Heart right ventricle (tissue), 16 donors: Measurements from ENCODE around the gene BUB1B. TPM values are rescaled to one million over a fixed set of nuclear protein-coding genes. Genes with fewer than 3 reads are reported as not detected.

Source experiments
- ATAC-seq, 8 donors: fragments of 200-7000 bp; cut with Tn5 transposase; one replicate each; pipeline ENCODE4 v1.9.1; 2020; ENCODE audit warnings: mild to moderate bottlenecking in 8 of 8, moderate library complexity in 8 of 8, moderate number of reproducible peaks in 1 of 8
- DNase-seq, 2 donors: peaks; one replicate each; pipeline ENCODE4 v3.0.0-alpha.2; 2020
- H3K27ac ChIP-seq, 10 donors: fragments of 200-600 bp; sonication (generic) in 2 of 10; one replicate each; pipeline versions ENCODE4 v1.5.0 to v1.8.0; 2020 to 2022; ENCODE audit warnings: mild to moderate bottlenecking in 3 of 10
- H3K27me3 ChIP-seq, 7 donors: fragments of 200-600 bp; one replicate each; pipeline ENCODE4 v1.8.0; 2021 to 2022; ENCODE audit warnings: mild to moderate bottlenecking in 2 of 7
- H3K36me3 ChIP-seq, 9 donors: fragments of 200-600 bp; sonication (generic) in 1 of 9; one replicate each; pipeline versions ENCODE4 v1.5.0 to v1.8.0; 2020 to 2022; ENCODE audit warnings: mild to moderate bottlenecking in 2 of 9
- H3K4me1 ChIP-seq, 9 donors: fragments of 200-600 bp; sonication (generic) in 1 of 9; one replicate each; pipeline versions ENCODE4 v1.5.0 to v1.8.0; 2020 to 2022; ENCODE audit warnings: mild to moderate bottlenecking in 4 of 9
- H3K4me3 ChIP-seq, 10 donors: fragments of 200-600 bp; sonication (generic) in 2 of 10; one replicate each; pipeline versions ENCODE4 v1.5.0 to v1.8.0; 2020 to 2022; ENCODE audit warnings: mild to moderate bottlenecking in 7 of 10, moderate library complexity in 2 of 10
- H3K9me3 ChIP-seq, 11 donors: fragments of 200-600 bp in 10 of 11; sonication (generic) in 2 of 11; one replicate each; pipeline versions ENCODE4 v1.5.0 to v1.8.0; 2013 to 2022; ENCODE audit warnings: mild to moderate bottlenecking in 2 of 11, control low read depth in 1 of 11, moderate library complexity in 1 of 11
- WGBS, 2 donors: extraction: QIAGEN DNeasy Blood & Tissue Kit; methylation state at CpG; one replicate each; pipeline ENCODE4 v1.1.7; 2013; ENCODE audit warnings: inconsistent platforms in 1 of 2; 5-methylcytosine and 5-hydroxymethylcytosine counted together
- intact Hi-C, 10 donors: fragments of 100-400 bp; cut with DNase I; formaldehyde crosslinking; loops; one replicate each; pipeline versions ENCODE4 v1.11.1 to v1.14.2; 2022
- polyA plus RNA-seq, 2 donors: library from polyadenylated mRNA; stranded (reverse); fragments of 200-250 nt; gene quantifications; one replicate each; pipeline ENCODE4 v1.2.3, GENCODE V29; 2013
- total RNA-seq, 10 donors: library from RNA; stranded (reverse); fragmentation: NEBNext Ultra II Directional in 3 of 10; extraction: Animal tissue kit (Norgen Biotek cat#: 25700) in 3 of 10; gene quantifications; one replicate each; pipeline versions ENCODE4 v1.2.1 to v1.2.4, GENCODE V29; 2021 to 2023
- TF ChIP-seq, protein P1 (sequence below), 9 donors: fragments of 200-600 bp; sonication (generic) in 2 of 9; IDR thresholded peaks; one replicate each; pipeline versions ENCODE4 v1.5.0 to v1.8.0; 2021 to 2022; ENCODE audit warnings: antibody characterized with exemption in 9 of 9, mild to moderate bottlenecking in 5 of 9, moderate library complexity in 1 of 9
- donor health status: Arrhythmogenic right ventricular cardiomyopathy.
- donor health status: ischemic (EF 13 %, LVEDD 7.1; RV severe dilation, severe dysfunction).
- donor health status: healthy with polysubstance abuse.
- donor health status: DM: no; HTN: yes; CAD: no.
- donor health status: DM: no; HTN: no; CAD: no.
- donor health status: ischemic (EF 25% LVEDD 6.9; RV normal size, moderate dysfunction).
- donor health status: ischemic (EF 25% LVEDD 5.7; RV mildly dilated, moderate dysfunction).
- donor health status: healthy.
- donor health status: DM: yes; HTN: yes; CAD: no.
- donor health status: Ischemic cardiomyopathy.
- donor health status: ischemic (EF 35%, LVEDD 5.7; RV mildly dilated, moderate dysfunction).
- donor health status: nonischemic (EF 11% LVEDD 7.7; RV severe dilation, severe dysfunction).
- donor health status: DM: yes; HTN: yes; CAD: no.
- donor health status: PGD.
- donor health status: ischemic (EF 29% LVEDD 5.4; RV normal size, mild dysfunction).
- donor health status: nonischemic (EF 23%, LVEDD 6.1; RV moderate dilation, normal function).

The BUB1B gene
- total and polyA plus RNA-seq, 12 donors = 0.17 to 5.1 (median 1.0) TPM

DNA sequence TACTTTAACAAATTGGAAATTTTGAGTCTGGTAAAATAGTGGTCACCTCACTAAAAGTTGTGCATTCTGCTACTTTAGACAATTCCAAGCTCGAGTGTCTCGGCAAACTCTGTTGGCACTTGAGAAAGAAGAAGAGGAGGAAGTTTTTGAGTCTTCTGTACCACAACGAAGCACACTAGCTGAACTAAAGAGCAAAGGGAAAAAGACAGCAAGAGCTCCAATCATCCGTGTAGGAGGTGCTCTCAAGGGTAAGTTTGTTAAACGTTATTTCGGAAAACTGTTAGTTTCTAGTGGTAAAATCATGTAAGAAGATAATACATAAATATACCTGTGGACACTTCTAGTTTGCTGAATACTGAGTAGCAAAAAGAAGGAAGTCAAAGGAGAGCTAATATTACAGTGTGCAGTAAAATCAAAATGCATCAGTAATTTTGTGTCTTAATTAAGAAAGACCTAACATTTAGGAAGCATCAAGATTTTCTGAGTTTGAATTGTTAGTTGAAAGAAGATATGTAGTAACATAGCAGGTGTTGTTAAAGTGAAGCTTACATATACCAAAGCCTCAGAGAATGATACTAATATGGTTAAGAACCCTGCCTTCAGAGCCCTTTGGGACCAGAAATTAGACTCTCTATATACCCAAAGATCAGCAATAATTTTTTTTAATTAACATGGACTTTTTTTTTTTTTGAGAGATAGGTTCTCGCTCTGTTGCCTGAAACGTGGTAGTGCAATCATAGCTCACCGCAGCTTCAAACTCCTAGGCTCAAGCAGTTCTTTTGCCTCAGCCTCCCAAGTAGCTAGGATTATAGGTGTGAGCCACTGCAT, 23.0 kb downstream of the BUB1B start:
- 87% methylated on average over 9 of the region's 9 CpGs for WGBS, 2 donors
- H3K4me1 ChIP-seq = peaks cover 0 to 15% (median 0%) of the 10 kb centered on the region in 9 donors
- H3K36me3 ChIP-seq = peaks cover 0 to 22% (median 0%) of the 10 kb centered on the region in 9 donors
- DNase-seq = no peak
- intact Hi-C loops = loop anchor here in 1 of 10 donors (10.0 kb wide), 1 partner anchor 299 kb away; no protein-coding TSS in a partner anchor
- no peak overlapping the region for H3K4me3 ChIP-seq
- TF ChIP-seq, protein P1, sequence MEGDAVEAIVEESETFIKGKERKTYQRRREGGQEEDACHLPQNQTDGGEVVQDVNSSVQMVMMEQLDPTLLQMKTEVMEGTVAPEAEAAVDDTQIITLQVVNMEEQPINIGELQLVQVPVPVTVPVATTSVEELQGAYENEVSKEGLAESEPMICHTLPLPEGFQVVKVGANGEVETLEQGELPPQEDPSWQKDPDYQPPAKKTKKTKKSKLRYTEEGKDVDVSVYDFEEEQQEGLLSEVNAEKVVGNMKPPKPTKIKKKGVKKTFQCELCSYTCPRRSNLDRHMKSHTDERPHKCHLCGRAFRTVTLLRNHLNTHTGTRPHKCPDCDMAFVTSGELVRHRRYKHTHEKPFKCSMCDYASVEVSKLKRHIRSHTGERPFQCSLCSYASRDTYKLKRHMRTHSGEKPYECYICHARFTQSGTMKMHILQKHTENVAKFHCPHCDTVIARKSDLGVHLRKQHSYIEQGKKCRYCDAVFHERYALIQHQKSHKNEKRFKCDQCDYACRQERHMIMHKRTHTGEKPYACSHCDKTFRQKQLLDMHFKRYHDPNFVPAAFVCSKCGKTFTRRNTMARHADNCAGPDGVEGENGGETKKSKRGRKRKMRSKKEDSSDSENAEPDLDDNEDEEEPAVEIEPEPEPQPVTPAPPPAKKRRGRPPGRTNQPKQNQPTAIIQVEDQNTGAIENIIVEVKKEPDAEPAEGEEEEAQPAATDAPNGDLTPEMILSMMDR (IDR thresholded peaks at IDR 0.05) = no peak
- H3K27ac ChIP-seq = peak overlapping the region in 1 of 10 donors; percentile 42
- H3K27me3 ChIP-seq = no peaks in the 10 kb centered on the region
- ATAC-seq = no peak
- H3K9me3 ChIP-seq = no peaks in the 10 kb centered on the region

DNA sequence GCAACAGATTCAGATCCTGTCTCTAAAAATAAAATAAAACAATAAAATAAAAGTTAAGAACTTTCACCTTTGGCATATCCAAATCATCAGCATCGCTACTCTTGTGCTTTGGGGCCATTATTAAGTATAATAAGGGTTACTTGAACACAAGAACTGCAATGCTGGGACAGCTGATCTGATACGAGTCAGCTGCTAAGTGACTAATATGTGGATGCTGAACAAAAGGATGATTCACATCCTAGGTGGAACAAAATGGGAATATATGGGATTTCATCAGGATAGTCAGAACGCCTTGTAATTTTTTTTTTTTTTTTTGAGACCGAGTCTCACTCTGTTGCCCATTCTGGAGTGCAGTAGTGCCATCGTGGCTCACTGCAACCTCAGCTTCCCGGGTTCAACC, 29.7 kb downstream of the BUB1B start:
- Histone ChIP-seq H3K27ac (no peak overlapping the region), H3K9me3 (no peaks in the 10 kb centered on the region), H3K27me3 (no peaks in the 10 kb centered on the region), H3K4me1 (no peaks in the 10 kb centered on the region), H3K4me3 (no peak overlapping the region), H3K36me3 (peaks cover 0 to 17% (median 0%) of the 10 kb centered on the region in 9 donors)
- DNase-seq (no peak), ATAC-seq (no peak)
- intact Hi-C loops = no loop called here
- 94 to 95% methylated on average over 6 of the region's 6 CpGs for WGBS, 2 donors
- TF ChIP-seq, protein P1 (IDR thresholded peaks at IDR 0.05) = no peak

DNA sequence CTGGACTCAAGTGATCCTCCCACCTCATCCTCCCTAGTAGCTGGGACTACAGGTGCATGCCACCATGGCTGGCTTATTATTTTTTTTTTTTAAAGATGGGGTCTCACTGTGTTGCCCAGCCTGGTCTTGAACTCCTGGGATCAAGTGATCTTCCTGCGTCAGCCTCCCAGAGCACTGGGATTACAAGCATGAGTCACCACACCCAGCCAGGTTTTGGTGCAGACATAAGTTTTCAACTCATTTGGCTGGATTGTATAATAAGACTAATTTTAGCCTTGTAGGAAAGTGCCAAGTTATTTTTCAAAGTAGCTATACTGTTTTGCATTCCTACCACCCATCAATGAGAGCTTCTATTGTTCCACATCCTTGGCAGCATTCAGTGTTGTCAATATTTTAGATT, 32.1 kb downstream of the BUB1B start:
- Histone ChIP-seq H3K9me3 (no peaks in the 10 kb centered on the region), H3K4me3 (no peak overlapping the region), H3K27me3 (no peaks in the 10 kb centered on the region), H3K27ac (no peak overlapping the region), H3K4me1 (no peaks in the 10 kb centered on the region), H3K36me3 (peaks cover 0 to 12% (median 0%) of the 10 kb centered on the region in 9 donors)
- intact Hi-C loops = no loop called here
- WGBS, 2 donors = 82 to 89% methylated on average over 1 of the region's 1 CpG
- DNase-seq = no peak
- no peak for ATAC-seq
- TF ChIP-seq, protein P1 (IDR thresholded peaks at IDR 0.05) = no peak

DNA sequence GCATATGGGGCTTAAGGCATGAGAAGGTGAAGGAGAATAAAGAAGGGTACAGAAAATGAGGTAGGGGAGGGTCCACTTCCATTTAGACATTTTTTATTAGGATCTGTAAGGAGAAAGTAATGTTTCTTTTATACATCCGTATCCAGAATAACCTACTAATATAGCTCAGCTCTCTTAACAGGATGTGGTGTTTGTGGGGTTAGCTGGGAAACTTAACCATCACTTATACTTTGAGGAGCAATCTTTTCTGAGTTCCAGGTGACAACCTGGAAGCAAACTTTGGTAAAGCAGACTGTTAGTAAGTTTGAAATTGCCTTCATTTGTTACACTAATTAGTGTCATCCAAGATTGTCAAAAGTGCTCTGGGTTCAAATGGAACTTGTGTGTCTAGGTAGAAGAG, 36.6 kb downstream of the BUB1B start:
- no peak overlapping the region for H3K4me3 ChIP-seq
- intact Hi-C loops = no loop called here
- ATAC-seq (no peak), DNase-seq (no peak)
- H3K36me3 ChIP-seq = peaks cover 0 to 28% (median 0%) of the 10 kb centered on the region in 9 donors
- 93 to 97% methylated on average over 1 of the region's 1 CpG for WGBS, 2 donors
- H3K27ac ChIP-seq = no peak overlapping the region
- TF ChIP-seq, protein P1 (IDR thresholded peaks at IDR 0.05) = no peak
- H3K27me3 ChIP-seq = no peaks in the 10 kb centered on the region
- H3K9me3 ChIP-seq = no peaks in the 10 kb centered on the region
- no peaks in the 10 kb centered on the region for H3K4me1 ChIP-seq
